Spinal cord (tissue), 10 donors: ENCODE measurements around the gene TREH. TPM values are rescaled to one million over a fixed set of nuclear protein-coding genes. Genes with fewer than 3 reads are reported as not detected.

Experiments used
- DNase-seq, 6 donors: peaks; one replicate each; pipeline versions ENCODE4 v3.0.0 to v3.0.0-alpha.2; 2013 to 2015; ENCODE audit warnings: low spot score in 6 of 6, low read depth in 4 of 6
- H3K27ac ChIP-seq: one replicate; pipeline ENCODE4 v1.5.1; 2013; ENCODE audit warnings: low read depth, low read length, control low read depth
- H3K27me3 ChIP-seq: one replicate; pipeline ENCODE4 v1.6.1; 2013; ENCODE audit warnings: low read length; ENCODE audit not compliant: control insufficient read depth, insufficient read depth
- H3K36me3 ChIP-seq: one replicate; pipeline ENCODE4 v1.6.1; 2013; ENCODE audit warnings: low read length; ENCODE audit not compliant: control insufficient read depth, insufficient read depth
- H3K4me1 ChIP-seq: one replicate; pipeline ENCODE4 v1.6.1; 2013; ENCODE audit warnings: low read length; ENCODE audit not compliant: control insufficient read depth, insufficient read depth
- H3K4me3 ChIP-seq: one replicate; pipeline ENCODE4 v1.5.1; 2013; ENCODE audit warnings: low read depth, low read length, control low read depth
- H3K9me3 ChIP-seq: one replicate; pipeline ENCODE4 v1.6.1; 2013; ENCODE audit warnings: low read length; ENCODE audit not compliant: control insufficient read depth, insufficient read depth
- WGBS: methylation state at CpG from one replicate; pipeline ENCODE4 v1.1.5; 2013; ENCODE audit warnings: missing lambda C conversion rate; ENCODE audit not compliant: insufficient coverage; 5-methylcytosine and 5-hydroxymethylcytosine counted together
- polyA plus RNA-seq, 2 donors: library from polyadenylated mRNA; unstranded; fragments of 120-200 nt; gene quantifications; one replicate each; pipeline ENCODE4 v1.2.1, GENCODE V29; 2013; ENCODE audit not compliant: insufficient read length in 2 of 2
- total RNA-seq, 2 donors: library from RNA; depleted of rRNA in 1 of 2; stranded (reverse); fragments of 120-200 nt in 1 of 2; fragments of >200 nt in 1 of 2; gene quantifications; one replicate each; pipeline versions ENCODE4 v1.2.3 to v1.2.4, GENCODE V29; 2013 to 2014
- donor health status: healthy.

Gene TREH
- total and polyA plus RNA-seq, 4 donors = 1.5 to 3.8 TPM; not detected in 2

- Histone ChIP-seq H3K9me3 (no peaks in the 10 kb centered on the region), H3K27me3 (no peaks in the 10 kb centered on the region), H3K27ac (no peak overlapping the region), H3K36me3 (peaks cover 50% of the 10 kb centered on the region), H3K4me1 (peaks cover 48% of the 10 kb centered on the region), H3K4me3 (no peak overlapping the region)
- no peak for DNase-seq
- 73% methylated on average over 12 of the region's 14 CpGs for WGBS
Measured at GRCh38 chr11:118659953-118660680, 19.3 kb downstream of the TREH start.

DNA sequence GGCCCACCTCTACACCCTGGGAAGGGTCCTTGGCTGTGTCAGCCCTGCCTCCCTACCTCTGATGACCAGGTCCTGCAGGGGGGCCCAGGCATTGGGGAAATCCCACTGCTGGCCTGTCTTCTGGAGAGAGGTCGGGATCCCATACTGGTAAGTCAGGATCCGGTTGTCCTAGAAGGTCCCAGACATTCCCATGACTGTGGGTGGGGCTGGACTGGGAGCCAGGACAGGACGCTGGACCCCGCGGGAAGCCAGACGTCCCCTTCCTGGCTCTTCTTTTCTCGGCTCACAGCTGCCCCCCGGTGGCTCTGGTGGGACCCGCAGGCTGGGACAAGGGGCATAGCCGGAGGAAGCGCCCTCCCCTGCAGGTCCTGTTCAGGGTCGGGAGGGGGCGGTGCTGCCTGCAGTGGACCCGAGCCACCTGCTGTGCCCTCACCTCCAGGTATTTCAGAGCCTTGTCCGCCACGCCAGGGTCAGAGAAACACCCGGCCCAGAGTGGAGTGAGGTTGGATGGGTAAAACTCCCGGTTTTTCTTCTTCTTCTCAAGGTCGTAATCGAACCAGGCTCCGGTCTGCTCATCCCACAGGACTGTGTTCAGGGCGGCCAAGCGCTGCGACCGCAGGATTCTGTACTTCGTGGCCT, 20.0 kb downstream of the TREH start:
- Histone ChIP-seq H3K4me3 (no peak overlapping the region), H3K27me3 (no peaks in the 10 kb centered on the region), H3K36me3 (peaks cover 54% of the 10 kb centered on the region), H3K27ac (no peak overlapping the region), H3K4me1 (peaks cover 48% of the 10 kb centered on the region), H3K9me3 (no peaks in the 10 kb centered on the region)
- WGBS = 18% methylated on average over 26 of the region's 26 CpGs
- DNase-seq = peak in 5 of 6 donors; percentile 57 to 93 (median 73)

DNA sequence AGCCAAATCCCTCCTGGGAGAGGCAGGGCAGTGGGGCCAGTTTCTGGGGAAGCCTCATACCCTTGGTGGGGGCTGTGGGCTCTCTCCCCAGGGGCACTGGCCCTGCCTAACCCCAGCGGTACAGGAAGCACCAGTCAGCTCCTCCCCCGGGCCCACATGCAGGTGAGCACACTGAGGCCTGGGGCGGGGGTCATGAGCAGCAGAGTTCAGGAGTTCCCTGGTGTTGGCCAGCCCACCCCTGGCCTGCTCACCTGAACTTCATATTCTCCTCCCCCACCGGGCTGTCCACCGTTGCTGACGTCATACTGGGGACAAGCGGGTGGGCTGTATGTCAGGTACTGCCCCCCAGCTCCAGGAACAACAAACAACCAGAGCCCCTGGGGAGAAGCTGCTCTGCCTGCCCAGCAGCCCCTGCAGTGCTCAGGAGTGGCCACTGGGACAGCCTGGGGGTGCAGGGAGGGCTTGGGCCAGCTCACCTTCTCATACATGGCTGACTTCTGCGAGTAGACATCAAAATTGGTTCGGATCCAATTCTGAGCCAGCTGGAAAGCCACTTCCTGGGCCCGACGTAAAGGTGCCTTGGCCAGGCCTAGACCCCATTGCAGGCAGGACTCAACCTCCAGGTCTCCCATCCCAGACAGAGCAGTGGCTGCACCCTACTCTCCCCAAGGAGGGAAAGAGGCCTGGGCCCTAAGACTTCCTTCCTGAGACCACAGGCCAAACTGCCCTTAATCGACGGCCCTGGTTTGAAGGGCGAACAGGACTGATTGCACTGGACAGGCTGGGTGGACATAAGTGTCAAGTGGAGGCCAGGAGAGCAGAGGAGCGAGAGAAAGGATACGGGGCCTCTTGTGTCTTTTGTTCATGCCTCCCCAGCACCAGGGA, 20.8 kb downstream of the TREH start:
- Histone ChIP-seq H3K4me3 (no peak overlapping the region), H3K27me3 (no peaks in the 10 kb centered on the region), H3K4me1 (peaks cover 48% of the 10 kb centered on the region), H3K27ac (no peak overlapping the region), H3K36me3 (peaks cover 58% of the 10 kb centered on the region), H3K9me3 (no peaks in the 10 kb centered on the region)
- no peak for DNase-seq
- 59% methylated on average over 16 of the region's 16 CpGs for WGBS

- Histone ChIP-seq H3K4me1 (peaks cover 52% of the 10 kb centered on the region), H3K27me3 (no peaks in the 10 kb centered on the region), H3K9me3 (no peaks in the 10 kb centered on the region), H3K4me3 (no peak overlapping the region), H3K36me3 (peaks cover 65% of the 10 kb centered on the region), H3K27ac (no peak overlapping the region)
- no peak for DNase-seq
- WGBS = 74% methylated on average over 10 of the region's 16 CpGs
Measured at GRCh38 chr11:118657709-118658428, 21.6 kb downstream of the TREH start.

DNA sequence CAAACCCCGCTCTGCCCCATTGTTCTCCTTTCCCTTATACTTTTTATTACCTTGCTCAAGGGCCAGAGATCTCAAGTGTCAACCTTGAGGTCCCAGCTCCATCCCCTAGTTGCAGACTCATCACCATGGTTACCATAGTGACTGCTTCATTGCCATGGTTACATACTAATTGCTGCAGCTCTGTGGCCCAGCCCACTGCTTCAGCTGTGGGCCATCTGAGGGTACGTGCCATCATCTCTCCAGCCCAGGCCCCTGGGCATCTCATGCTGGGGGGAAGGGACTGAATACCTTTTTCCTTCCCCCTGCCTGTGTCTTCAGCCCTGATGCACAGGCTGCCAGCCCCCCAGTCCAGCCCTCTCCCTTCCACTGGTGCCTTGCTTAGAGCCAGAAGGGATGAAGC, 22.2 kb downstream of the TREH start:
- Histone ChIP-seq H3K4me3 (no peak overlapping the region), H3K27me3 (no peaks in the 10 kb centered on the region), H3K36me3 (peaks cover 65% of the 10 kb centered on the region), H3K9me3 (no peaks in the 10 kb centered on the region), H3K27ac (no peak overlapping the region), H3K4me1 (peaks cover 59% of the 10 kb centered on the region)
- 30% methylated on average over 2 of the region's 2 CpGs for WGBS
- DNase-seq = peak in 2 of 6 donors; percentile 75 to 92

GRCh38 chr11:118656563-118657165, 22.8 kb downstream of the TREH start:
- Histone ChIP-seq H3K9me3 (no peaks in the 10 kb centered on the region), H3K36me3 (peaks cover 71% of the 10 kb centered on the region), H3K4me1 (peaks cover 64% of the 10 kb centered on the region), H3K27me3 (no peaks in the 10 kb centered on the region), H3K4me3 (no peak overlapping the region), H3K27ac (no peak overlapping the region)
- WGBS = 44% methylated on average over 3 of the region's 5 CpGs
- no peak for DNase-seq

DNA sequence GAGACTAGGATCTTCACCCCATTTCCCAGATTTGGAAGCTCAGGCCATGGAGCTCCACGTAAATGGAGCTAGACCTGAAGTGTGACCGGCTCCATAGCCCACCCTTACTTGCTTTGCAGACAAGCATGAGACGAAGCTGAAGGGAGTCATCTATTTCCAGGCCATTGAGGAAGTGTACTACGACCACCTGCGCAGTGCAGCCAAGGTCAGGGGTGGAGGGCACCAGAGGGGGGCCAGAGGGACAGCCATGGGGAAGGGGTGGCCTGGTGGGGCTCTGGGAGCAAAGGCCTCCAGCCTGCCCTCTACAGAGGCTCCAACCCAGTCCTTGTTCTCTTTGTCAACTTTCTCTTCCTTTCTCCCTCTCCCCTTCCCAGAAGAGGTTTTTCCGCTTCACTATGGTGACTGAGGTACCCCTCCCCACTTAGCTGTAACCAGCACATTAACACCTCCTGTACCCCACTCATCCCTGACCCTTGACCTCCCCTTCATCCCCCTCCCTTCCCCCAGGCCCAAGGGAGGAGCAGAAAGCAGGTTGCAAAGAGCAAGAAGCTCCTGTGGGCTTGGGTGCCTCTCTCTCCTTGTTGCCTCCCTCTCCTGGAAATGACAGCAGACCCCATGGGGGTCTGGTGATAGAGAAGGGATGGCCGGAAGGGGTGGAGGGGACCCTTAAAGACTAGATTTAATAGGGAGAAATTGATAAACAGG, 23.8 kb downstream of the TREH start:
- DNase-seq = no peak
- Histone ChIP-seq H3K27me3 (no peaks in the 10 kb centered on the region), H3K4me3 (no peak overlapping the region), H3K4me1 (peaks cover 66% of the 10 kb centered on the region), H3K27ac (no peak overlapping the region), H3K36me3 (peaks cover 74% of the 10 kb centered on the region), H3K9me3 (no peaks in the 10 kb centered on the region)
- 96% methylated on average over 6 of the region's 7 CpGs for WGBS

- 90% methylated on average over 8 of the region's 8 CpGs for WGBS
- Histone ChIP-seq H3K9me3 (no peaks in the 10 kb centered on the region), H3K27ac (no peak overlapping the region), H3K4me3 (no peak overlapping the region), H3K4me1 (peaks cover 50% of the 10 kb centered on the region), H3K27me3 (no peaks in the 10 kb centered on the region), H3K36me3 (peaks cover 84% of the 10 kb centered on the region)
- DNase-seq = no peak
Measured at GRCh38 chr11:118653684-118654390, 25.6 kb downstream of the TREH start.
